Hepatic stellate cell (primary cell): ENCODE measurements around the gene FAM90A1.
"Not testable (repeated sequence)": the region's sequence is repeated elsewhere in the genome, so short reads cannot be mapped to it uniquely, and the experiment has no call there.

Source experiments
- DNase-seq: peaks from one replicate; pipeline ENCODE4 v3.0.0; 2011; ENCODE audit warnings: low spot score

Gene FAM90A1, protein sequence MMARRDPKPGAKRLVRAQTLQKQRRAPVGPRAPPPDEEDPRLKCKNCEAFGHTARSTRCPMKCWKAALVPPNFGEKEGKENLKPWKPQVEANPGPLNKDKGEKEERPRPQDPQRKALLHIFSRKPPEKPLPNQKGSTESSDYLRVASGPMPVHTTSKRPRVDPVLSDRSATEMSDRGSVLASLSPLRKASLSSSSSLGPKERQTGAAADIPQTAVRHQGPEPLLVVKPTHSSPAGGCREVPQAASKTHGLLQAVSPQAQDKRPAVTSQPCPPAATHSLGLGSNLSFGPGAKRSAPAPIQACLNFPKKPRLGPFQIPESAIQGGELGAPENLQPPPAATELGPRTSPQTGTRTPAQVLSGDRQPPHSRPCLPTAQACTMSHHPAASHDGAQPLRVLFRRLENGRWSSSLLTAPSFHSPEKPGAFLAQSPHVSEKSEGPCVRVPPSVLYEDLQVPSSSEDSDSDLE

DNA sequence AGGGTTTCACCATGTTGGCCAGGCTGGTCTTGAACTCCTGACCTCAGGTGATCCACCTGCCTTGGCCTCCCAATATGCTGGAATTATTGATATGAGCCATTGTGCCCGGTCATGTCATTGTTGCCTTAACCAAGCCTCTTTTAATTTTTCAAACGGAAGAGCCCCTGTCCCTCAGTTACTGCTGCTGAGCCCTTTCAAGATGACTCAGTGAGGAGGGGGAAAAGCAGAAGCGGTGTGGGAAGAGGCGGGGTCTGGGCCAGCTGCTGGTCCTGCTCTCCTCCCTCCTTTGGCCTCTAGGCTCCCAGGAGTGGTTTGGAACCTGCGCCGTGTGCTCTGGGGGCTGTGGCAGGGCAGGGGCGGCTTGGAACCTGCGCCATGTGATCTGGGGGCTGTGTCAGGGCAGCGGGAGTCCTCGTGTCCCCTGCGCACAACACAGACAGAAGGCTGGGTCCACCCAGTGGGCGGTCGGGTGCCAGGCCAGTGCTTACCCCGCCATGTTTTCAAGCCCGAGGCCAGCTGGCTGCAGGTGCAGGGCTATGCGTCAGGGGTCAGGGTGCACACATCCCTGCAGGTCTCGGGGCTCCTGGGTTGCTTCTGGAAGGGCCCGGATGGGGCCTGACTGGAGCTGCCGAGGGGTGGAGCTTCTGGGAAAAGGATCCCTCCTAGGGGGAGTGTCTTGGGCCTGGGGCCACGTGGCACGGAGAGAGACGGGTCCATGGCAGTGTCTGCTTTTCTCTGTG, at the start of gene FAM90A1:
FAM90A1 (minus strand) TSS at position 627 of the 740 bp plus-strand sequence. CDS start 2,786 bp downstream, outside the sequence.
- DNase-seq: not testable (repeated sequence)

DNA sequence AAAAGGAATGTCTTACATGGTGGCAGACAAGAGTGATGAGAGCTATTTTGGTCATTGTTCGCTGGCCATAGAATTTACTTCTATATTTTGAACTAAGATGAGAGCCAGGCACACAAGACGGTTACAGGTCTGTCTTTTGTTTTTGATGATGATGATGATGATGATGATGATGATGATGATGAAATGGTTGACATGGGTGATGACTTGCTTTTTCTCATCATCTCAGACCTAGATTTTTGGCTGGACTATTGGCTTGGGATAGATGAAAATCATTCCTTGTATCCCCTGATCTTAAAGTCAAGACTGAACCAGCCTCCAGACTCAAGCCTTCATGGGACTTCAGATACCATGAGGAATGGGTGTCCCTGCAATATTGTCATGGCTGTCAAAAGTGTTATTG, 49.0 kb upstream of the FAM90A1 start:
- not testable (repeated sequence) for DNase-seq

DNA sequence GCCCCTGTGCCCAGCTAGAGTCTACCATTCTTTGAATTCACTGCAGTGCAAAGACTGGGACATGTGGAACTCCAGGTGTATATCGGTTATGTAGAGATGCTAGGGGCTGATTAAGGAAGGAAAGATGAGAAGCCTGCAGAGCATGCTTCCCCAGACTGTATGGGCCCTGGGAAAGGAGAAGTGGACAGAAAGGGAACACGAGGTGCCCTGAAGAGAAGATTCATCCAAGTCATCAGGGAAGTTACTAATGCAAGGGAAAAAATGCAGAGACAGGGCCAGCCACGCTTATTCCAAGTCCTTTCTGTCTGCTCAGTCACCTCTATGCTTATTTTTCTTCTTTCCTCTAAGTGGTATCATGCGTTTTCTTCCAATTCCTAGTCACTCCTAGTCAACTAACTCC, 39.3 kb upstream of the FAM90A1 start:
- DNase-seq: not testable (repeated sequence)

DNA sequence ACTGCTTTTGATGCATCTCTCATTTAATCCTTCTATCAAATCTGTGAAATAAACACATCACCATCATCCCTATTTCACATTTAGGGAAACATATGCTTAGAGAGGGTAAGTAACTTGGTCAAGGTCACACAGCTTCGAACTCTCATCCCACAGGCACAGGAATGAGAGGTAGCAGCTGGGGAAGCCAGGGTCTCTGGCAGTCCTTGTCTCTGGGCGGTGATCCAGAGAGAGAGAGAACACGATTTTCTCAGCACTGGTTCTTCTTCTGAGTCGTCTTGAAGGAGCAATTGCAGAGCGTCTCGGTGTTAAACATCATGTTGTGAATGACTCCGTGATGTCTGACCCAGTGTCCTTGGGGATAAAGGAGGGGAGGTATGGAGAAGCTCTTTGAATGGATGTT, 36.8 kb upstream of the FAM90A1 start:
- not testable (repeated sequence) for DNase-seq

DNA sequence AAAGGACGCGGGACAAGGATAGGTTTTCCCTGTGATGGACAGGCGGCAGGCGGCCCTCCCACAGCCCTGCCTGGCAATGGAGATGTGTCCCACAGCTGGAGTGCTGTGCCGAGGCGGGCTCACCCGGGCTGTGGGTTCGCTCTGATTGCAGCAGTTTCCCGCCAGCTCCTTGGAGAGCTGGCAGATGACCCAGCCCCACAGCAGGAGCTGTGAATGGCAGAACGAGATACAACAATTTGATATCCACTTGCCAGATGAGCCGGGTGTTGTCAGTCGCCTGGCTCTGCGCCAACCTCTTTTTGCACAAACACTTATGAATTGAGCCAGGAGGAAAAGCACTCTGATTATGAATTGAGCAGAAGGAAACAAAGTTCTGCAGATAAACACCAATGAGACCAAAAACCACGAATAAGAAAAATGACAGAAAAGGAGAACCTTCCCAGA, 33.7 kb upstream of the FAM90A1 start:
- DNase-seq: not testable (repeated sequence)

DNA sequence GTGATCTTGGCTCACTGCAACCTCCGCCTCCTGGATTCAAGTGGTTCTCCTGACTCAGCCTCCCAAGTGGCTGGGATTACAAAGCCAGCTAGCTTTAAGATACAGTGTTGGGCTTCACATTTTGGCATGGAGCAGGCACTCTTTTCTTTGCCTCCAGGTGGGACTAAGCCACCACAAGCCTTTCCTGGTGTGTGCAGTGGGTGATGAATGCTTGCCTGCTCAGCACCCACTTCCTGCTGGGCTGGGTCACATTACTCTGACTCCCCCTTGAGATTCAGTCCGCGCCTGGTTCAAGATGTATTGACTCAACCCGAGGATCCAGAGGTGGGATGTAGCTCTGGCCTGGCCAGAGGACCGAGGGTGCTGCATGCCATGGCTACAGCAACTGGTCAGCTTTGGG, 28.9 kb upstream of the FAM90A1 start:
- DNase-seq: not testable (repeated sequence)

DNA sequence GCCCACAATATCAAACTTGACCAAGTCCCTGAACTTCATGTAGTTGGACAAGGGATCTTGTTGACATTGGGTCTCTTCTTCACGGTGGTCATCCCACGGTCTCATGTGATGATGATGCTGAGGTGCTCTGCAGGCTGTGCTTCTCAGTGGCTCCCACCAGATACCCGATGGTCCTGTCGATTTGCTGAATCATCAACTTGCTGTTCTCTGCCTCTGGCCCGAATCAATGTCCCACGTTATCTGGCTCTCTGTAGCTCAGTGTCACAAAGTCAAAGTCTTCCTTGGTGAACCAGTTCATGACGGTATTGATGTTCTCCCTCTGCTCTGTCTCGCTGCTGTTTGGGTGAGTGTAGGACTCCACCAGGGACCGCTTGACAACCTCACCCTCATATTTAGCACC, 27.3 kb upstream of the FAM90A1 start:
- not testable (repeated sequence) for DNase-seq

DNA sequence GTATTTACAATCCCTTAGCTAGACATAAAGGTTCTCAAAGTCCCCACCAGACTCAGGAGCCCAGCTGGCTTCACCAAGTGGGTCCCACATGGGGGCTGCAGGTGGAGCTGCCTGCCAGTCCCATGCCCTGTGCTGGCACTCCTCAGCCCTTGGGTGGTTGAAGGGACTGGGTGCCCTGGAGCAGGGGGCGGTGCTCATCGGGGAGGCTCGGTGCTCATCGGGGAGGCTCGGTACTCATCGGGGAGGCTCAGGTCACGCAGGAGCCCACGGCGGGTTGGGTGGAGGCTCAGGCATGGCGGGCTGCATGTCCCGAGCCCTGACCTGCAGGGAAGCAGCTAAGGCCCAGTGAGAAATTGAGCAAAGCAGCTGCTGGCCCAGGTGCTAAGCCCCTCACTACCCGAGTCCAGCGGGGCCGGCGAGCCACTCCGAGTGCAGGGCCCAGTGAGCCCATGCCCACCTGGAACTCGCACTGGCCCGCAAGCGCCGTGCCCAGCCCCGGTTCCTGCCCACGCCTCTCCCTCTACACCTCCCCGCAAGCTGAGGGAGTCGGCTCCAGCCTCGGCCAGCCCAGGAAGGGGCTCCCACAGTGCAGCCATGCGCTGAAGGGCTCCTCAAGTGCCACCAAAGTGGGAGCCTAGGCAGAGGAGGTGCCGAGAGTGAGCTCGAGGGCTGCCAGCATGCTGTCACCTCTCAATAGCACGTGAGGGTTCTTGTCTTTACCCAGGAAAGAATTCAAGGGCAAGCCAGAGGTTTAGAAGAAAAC, 24.8 kb upstream of the FAM90A1 start:
- DNase-seq: not testable (repeated sequence)

DNA sequence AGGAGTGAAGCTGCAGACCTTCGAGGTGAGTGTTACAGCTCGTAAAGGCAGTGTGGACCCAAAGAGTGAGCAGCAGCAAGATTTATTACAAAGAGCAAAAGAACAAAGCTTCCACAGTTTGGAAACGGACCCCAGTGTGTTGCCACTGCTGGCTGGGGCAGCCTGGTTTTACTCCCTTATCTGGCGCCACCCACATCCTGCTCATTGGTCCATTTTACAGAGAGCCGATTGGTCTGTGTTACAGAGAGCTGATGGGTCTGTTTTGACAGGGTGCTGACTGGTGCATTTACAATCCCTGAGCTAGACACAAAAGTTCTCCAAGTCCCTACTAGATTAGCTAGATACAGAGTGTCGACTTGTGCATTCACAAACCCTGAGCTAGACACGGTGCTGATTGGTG, 24.2 kb upstream of the FAM90A1 start:
- not testable (repeated sequence) for DNase-seq

DNA sequence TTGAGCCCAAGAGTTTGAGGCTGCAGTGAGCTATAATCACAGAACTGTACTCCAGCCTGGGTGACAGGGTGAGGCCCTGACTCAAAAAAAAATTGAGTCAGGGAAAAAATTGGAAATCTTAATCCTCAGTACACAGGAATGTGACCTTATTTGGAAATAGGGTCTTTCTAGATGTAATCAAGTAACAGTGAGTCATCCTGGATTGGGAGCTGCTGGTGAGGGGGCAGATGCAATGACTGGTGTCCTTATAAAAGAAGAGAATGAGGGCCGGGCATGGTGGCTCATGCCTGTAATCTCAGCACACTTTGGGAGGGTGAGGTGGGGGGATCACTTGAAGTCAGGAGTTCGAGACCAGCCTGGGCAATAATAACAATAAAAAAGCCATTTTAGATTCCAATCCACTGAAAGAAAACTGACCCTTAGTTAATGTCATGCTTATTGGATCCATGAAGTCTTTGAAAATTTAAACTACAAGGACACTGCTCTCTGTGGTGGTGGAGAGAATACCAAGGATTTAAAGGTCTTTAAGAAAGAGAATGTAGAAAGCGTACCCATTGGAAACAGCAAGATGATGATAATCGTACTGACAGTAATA, 19.6 kb upstream of the FAM90A1 start:
- not testable (repeated sequence) for DNase-seq

DNA sequence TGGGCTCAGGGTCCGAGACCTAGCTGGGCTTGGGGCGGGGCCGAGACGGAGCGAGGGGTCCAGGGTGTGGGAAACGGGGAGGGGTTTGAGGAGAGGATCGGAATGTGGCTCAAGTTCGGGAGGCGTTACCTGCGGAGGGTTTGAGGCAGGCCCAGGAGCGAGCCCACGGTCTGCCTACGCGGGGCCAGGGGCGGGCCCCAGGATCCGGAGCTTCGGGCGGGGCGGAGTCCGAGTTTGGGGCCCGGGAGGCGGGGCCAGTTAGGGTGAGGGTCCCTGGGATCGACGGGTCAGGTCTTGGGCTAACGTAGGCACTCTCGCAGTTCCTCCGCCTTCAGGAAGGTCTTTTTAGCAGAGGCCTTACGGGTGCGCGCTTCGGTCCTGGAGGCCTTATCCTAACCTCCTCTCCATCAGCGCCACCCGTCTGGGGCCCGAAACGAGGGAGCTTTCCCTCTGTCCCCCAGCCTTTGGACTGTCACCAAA, 16.3 kb upstream of the FAM90A1 start:
- peak; percentile 13 for DNase-seq

DNA sequence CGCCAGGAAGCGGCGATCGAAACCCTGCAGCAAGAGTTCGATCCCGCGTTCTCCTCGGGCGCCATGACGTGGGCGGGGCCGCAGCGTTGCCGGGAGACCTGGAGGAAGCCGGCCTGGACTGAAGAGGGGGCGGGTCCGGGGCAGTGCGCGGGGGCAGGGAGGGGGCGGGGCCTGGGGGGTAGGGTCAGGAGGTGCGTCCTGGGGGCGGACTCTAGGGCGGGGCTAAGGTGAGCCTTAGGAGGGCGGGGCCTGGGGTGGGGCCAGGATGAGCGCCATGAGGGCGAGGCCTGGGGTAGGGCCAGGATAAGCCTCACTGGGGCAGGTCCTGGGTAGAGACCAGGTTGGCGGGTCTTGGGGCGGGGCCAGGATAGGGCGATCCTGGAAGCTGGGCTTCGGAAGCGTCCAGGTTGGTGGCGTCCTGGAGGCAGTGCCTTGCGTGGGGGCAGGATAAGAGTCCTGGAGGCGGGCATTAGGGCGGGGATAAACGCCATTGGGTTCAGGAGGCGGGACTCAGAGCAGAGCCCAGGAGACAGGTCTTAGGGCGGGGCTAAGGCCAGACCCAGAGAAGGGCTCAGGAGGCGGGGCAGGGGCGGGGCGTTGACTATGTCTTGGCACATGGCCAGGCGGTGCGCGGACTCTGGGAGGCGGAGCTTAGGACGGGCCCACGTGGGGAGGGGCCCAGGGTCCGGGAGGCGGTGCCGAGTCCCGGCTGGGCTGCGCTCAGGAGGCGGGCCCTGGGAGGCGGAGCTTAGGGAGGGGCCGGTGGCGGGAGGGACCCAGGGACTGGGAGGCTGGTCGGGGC, 15.7 kb upstream of the FAM90A1 start:
- peak; percentile 82 for DNase-seq

DNA sequence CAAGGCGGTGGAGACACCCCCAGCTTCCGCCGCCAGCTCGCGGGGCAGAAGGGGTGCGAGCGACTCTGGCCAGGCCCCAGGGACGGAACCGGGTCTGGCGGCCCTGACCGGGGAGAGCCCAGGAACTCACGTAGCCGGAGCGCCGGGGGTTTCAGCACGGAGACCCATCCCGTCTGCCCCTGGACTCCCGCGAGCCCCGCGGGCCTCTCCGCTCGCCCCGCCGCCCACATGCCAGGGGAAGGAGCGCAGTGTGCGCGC, 15.1 kb upstream of the FAM90A1 start:
- DNase-seq: not testable (repeated sequence)

DNA sequence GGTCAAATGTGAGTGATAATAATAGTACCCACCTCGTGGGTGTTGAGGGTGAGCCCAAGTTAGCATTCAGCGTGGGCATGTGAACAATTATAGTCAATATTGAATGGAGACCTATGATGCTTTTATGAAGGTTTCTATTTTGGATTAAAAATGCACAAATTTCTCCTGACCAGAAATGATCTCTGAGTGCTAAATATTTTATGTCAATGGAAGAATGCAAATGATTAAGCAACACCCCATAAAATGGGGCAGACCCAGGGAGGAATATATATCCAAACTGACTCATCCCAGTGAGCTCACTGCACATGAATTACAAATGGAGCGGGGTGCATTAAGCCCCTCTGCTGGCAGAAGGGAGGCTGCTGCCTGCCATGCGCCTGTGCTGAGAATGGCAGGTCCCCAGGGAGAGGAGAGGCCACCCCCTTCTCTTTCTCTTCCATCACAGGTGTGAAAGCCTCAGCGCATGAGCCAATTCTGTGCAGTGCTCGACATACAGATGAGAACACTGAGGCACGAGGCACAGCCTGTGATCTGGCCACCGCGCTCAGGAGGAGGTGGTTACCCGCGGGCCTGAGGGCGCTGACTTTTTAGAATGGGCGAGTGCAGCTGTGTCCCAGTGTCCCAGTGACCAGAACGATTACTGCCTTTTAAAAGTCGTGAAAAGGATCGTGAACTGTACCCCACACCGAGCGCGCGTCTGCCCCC, 14.7 kb upstream of the FAM90A1 start:
- DNase-seq: not testable (repeated sequence)

DNA sequence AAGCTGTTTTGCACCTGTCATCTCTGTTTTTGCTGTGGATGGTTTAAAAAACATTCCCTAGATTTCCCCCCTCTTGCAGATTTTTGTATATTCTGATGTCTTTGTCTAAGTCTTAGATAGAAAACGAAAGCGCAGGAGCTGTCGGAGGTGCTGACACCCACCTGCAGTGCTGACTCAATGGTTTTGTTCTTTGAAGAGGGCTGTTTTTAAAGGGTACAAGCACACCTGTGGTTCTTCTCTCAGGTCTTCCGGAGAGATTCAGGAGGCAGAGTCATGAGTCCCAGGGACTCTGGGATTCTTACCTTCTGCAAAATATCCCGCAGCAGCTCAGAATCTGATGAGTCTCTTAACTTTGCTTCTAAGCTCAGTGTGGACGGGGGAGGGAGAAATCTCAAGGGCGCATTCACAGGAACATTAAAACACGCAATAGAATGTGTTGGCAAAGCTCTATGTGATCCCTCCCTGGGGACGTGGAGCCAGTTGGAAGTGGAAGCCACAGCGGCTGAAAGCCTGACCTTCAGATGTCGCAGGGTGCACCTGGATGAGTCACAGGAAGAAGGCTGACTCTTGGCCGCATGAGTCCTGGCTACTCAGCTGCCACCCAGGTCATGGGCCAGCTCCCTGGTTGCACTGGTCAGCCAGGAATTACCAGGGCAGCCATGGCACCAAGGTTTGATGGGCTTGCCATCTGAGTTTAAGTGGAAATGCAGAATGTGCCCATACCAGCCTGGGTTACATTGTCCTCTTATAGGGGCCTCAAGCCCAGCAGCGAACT, 13.1 kb upstream of the FAM90A1 start:
- not testable (repeated sequence) for DNase-seq

DNA sequence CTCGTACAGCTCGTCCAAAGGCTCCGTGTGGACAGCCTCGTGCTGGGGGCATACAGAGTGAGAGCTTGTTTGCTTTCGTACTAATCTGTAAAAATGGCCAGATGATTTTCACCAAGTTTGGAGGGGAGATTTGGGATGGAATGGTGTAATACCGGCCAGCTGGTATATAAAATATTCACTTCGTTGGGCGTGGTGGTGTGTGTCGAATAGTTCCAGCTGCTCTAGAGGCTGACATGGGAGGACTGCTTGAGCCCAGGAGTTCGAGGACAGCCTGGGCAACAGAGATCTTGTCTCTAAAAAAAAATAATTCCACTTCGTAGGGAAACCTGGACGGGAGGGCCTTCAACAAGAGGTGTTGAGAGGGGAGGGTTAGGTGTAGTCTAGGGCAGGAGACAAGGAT, 9.6 kb upstream of the FAM90A1 start:
- DNase-seq: not testable (repeated sequence)

DNA sequence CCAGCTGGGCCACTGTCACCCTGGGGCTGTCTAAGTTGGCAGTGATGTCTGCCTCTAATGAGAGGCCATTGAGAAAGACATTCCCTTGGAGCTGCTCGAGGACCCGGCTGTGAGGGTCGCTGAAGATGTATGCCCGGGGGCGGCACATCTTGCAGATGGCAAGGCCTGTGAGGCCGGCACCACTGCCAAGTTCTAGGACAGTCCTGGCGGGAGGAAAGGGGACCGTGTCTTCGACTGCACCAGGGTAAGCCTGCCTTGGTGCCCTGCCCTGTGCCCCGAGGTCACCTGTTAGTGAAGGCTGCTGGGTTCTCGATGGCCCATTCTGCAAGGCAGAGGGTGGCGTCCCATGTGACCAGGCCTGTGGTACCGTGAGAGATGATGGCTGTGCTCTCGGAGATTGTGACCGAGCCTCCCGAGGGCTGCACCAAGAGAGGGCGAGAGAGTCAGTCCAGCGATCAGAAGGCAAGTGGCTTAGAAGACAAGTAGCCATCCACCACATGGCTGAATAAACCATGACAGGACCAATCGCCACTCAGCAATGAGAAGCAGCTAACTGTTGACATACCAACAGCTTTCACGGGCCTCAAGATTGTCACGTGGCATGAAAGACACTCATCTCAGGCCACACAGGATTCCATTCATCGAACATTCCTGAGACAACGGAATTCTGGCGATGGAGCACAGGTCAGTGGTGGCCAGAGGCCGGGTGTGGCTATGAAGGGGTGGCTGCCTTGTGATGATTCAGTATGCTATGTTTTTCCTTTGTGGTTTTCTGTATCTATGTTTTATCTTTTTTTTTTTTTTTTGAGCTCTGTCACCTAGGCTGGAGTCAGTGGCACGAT, 8.1 kb upstream of the FAM90A1 start:
- peak; percentile 38 for DNase-seq

DNA sequence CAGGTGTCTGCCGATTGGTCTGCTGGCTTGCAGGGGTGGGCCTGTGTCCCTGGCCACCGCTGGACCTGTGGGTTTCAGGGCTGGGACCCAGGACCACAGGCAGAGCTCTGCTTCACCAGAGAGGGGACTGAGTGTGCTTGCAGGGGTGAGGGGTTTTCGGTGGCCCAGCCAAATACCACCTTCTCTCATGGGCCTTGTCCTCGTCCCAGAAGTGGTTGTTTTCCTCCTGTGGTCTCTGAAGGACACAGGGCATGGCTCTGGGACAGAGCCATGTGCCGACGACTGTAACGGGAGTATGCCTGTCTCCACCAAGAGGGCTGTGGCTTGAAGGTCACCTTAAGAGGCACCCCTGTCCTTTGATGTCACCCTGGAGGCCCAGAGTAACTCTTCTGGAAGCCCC, 7.3 kb upstream of the FAM90A1 start:
- DNase-seq: not testable (repeated sequence)
